WTC11 (cell line): ENCODE results near the gene NFATC2IP. TPM values are rescaled to one million over a fixed set of nuclear protein-coding genes. Genes with fewer than 3 reads are reported as not detected.

ENCODE experiments used
- ATAC-seq: fragments of 200-7000 bp; cut with Tn5 transposase; 2 replicates; pipeline ENCODE4 v1.10.0; 2021; ENCODE audit warnings: mild to moderate bottlenecking, moderate library complexity
- CTCF ChIA-PET: fragments of 300-600 bp; sonication (Branson Sonifier 250); formaldehyde crosslinking; loops from one replicate; lab custom pipeline; 2021; ENCODE audit warnings: antibody characterized with exemption; lab: Charles Lee
- POLR2A ChIA-PET: fragments of 350-600 bp; sonication (Branson Sonifier 250); formaldehyde crosslinking; loops from one replicate; lab custom pipeline; 2021; ENCODE audit warnings: antibody characterized with exemption; lab: Charles Lee
- DNase-seq: peaks from one replicate; pipeline ENCODE4 v3.0.0; 2021; ENCODE audit warnings: low spot score
- H3K27ac Mint-ChIP-seq: 2 replicates; pipeline ENCODE4 v1.8.0; 2021; ENCODE audit warnings: mixed read lengths
- H3K27me3 Mint-ChIP-seq: 2 replicates; pipeline ENCODE4 v1.8.0; 2021; ENCODE audit warnings: low read depth, mild to moderate bottlenecking, moderate library complexity, mixed read lengths
- H3K36me3 Mint-ChIP-seq: 2 replicates; pipeline ENCODE4 v1.8.0; 2021; ENCODE audit warnings: mixed read lengths
- H3K4me1 Mint-ChIP-seq: 2 replicates; pipeline ENCODE4 v1.8.0; 2022; ENCODE audit warnings: mixed read lengths
- H3K4me3 Mint-ChIP-seq: 2 replicates; pipeline ENCODE4 v1.8.0; 2021; ENCODE audit warnings: mild to moderate bottlenecking, moderate library complexity, mixed read lengths
- H3K9me3 Mint-ChIP-seq: 2 replicates; pipeline ENCODE4 v1.8.0; 2021; ENCODE audit warnings: mixed read lengths
- ETV6 ChIP-seq: sonication (generic); formaldehyde crosslinking; IDR thresholded peaks from 2 replicates; pipeline ENCODE4 v1.8.1; 2022; ENCODE audit warnings: mild to moderate bottlenecking, missing genetic modification reagents
- NFE2L1 ChIP-seq: sonication (generic); formaldehyde crosslinking; IDR thresholded peaks from 2 replicates; pipeline ENCODE4 v1.8.1; 2023; ENCODE audit warnings: missing genetic modification reagents
- NR2C2 ChIP-seq: sonication (generic); formaldehyde crosslinking; IDR thresholded peaks from 2 replicates; pipeline ENCODE4 v1.8.0; 2022; ENCODE audit warnings: mild to moderate bottlenecking, missing genetic modification reagents
- RELA ChIP-seq: sonication (generic); formaldehyde crosslinking; IDR thresholded peaks from 2 replicates; pipeline ENCODE4 v1.8.1; 2022; ENCODE audit warnings: missing genetic modification reagents, mild to moderate bottlenecking, borderline replicate concordance
- SP1 ChIP-seq: sonication (generic); formaldehyde crosslinking; conservative IDR thresholded peaks from 2 replicates; pipeline ENCODE4 v1.8.1; 2022; ENCODE audit warnings: missing genetic modification reagents
- TEAD4 ChIP-seq: sonication (generic); formaldehyde crosslinking; IDR thresholded peaks from 2 replicates; pipeline ENCODE4 v1.8.0; 2022; ENCODE audit warnings: mild to moderate bottlenecking, missing genetic modification reagents
- ZNF219 ChIP-seq: sonication (generic); formaldehyde crosslinking; IDR thresholded peaks from 2 replicates; pipeline ENCODE4 v1.8.0; 2023; ENCODE audit warnings: missing genetic modification reagents, mild to moderate bottlenecking, borderline replicate concordance
- total RNA-seq: library from RNA; stranded (reverse); gene quantifications from 3 replicates; pipeline ENCODE4 v1.2.3, GENCODE V29; 2021
- TF ChIP-seq, protein P1 (sequence below): sonication (generic); formaldehyde crosslinking; IDR thresholded peaks from 2 replicates; pipeline ENCODE4 v1.8.0; 2022; ENCODE audit warnings: mild to moderate bottlenecking, missing genetic modification reagents
- TF ChIP-seq, protein P2 (sequence below): sonication (generic); formaldehyde crosslinking; IDR thresholded peaks from 2 replicates; pipeline ENCODE4 v1.8.1; 2022; ENCODE audit warnings: low read depth, missing genetic modification reagents, borderline replicate concordance
- TF ChIP-seq, protein P3 (sequence below): sonication (generic); formaldehyde crosslinking; IDR thresholded peaks from 2 replicates; pipeline ENCODE4 v1.8.1; 2023; ENCODE audit warnings: mild to moderate bottlenecking, missing genetic modification reagents, moderate library complexity
- TF ChIP-seq, protein P4 (sequence below): sonication (generic); formaldehyde crosslinking; IDR thresholded peaks from 2 replicates; pipeline ENCODE4 v1.8.1; 2022; ENCODE audit warnings: mild to moderate bottlenecking, missing genetic modification reagents, moderate library complexity, borderline replicate concordance
- TF ChIP-seq, protein P5 (sequence below): sonication (generic); formaldehyde crosslinking; IDR thresholded peaks from 2 replicates; pipeline ENCODE4 v1.8.0; 2023; ENCODE audit warnings: missing genetic modification reagents, mild to moderate bottlenecking, borderline replicate concordance
- TF ChIP-seq, protein P6 (sequence below): fragments of 250-450 bp; sonication (Bioruptor Pico); IDR thresholded peaks from 2 replicates; pipeline ENCODE4 v1.8.0; 2021; ENCODE audit warnings: mild to moderate bottlenecking
- TF ChIP-seq, protein P7 (sequence below): sonication (generic); formaldehyde crosslinking; IDR thresholded peaks from 2 replicates; pipeline ENCODE4 v1.8.1; 2023; ENCODE audit warnings: mild to moderate bottlenecking, missing genetic modification reagents, borderline replicate concordance

Gene NFATC2IP
- total RNA-seq, 1 experiment from 2014 or later, result 66.6 TPM

DNA sequence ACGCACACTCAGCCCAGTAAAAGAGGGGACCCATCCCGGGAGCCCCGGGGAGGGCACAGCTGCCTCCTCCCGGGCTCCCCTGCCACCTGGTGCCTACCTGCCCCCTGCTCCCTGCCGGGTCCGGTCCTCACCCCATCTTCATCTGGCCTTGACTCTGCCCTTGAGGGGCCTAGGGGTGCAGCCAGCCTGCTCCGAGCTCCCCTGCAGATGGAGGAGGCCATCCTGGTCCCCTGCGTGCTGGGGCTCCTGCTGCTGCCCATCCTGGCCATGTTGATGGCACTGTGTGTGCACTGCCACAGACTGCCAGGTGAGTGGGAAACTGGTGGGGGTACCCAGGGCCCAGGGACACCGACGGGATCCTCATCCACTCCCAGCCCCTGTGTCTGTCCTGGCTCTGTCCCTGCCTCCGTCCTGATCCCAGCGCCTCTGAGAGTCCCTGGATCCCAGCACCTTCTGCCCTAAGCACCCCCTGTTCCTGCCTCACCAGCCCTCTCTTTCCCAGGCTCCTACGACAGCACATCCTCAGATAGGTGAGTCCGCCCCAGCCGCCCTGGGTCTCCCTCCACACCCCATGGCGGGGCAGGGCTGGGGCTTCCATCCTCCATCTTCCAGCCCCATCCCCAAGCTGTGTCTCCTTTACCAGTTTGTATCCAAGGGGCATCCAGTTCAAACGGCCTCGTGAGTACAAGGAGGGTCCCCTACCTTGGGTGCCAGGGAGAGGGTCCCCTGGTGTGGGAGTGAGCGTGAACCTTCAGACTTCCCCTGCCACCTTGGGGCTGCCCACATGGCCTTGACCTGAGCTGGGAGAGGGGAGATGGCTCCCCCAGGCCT, 34.7 kb downstream of the NFATC2IP start (continued):
- TF ChIP-seq, protein P1, sequence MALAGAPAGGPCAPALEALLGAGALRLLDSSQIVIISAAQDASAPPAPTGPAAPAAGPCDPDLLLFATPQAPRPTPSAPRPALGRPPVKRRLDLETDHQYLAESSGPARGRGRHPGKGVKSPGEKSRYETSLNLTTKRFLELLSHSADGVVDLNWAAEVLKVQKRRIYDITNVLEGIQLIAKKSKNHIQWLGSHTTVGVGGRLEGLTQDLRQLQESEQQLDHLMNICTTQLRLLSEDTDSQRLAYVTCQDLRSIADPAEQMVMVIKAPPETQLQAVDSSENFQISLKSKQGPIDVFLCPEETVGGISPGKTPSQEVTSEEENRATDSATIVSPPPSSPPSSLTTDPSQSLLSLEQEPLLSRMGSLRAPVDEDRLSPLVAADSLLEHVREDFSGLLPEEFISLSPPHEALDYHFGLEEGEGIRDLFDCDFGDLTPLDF (CRISPR knock-in tag), result no peak
- TF ChIP-seq ETV6 (CRISPR knock-in tag), result no peak
- no peak for TF ChIP-seq SP1 (CRISPR knock-in tag)
- TF ChIP-seq, protein P2, sequence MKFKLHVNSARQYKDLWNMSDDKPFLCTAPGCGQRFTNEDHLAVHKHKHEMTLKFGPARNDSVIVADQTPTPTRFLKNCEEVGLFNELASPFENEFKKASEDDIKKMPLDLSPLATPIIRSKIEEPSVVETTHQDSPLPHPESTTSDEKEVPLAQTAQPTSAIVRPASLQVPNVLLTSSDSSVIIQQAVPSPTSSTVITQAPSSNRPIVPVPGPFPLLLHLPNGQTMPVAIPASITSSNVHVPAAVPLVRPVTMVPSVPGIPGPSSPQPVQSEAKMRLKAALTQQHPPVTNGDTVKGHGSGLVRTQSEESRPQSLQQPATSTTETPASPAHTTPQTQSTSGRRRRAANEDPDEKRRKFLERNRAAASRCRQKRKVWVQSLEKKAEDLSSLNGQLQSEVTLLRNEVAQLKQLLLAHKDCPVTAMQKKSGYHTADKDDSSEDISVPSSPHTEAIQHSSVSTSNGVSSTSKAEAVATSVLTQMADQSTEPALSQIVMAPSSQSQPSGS (CRISPR knock-in tag), result no peak

DNA sequence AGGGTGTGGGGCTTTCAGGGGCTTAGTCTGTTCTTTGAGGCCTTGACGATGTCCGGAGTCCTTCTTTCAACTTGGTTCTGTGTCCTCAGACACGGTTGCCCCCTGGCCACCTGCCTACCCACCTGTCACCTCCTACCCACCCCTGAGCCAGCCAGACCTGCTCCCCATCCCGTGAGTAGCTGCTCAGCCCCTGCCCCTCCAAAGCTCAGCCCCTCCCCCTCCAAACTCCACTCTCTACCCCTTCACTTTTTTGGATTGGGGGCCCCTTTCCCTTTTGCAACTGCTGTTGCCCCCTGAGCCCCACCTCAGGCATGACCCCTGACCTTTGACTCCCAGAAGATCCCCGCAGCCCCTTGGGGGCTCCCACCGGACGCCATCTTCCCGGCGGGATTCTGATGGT, 35.3 kb downstream of the NFATC2IP start:
- no peak overlapping the region for H3K4me3 Mint-ChIP-seq
- peaks cover 22% of the 10 kb centered on the region for H3K36me3 Mint-ChIP-seq
- peaks cover 11% of the 10 kb centered on the region for H3K9me3 Mint-ChIP-seq
- ChIA-PET CTCF (no interaction called here), POLR2A (no interaction called here)
- H3K4me1 Mint-ChIP-seq, result no peaks in the 10 kb centered on the region
- TF ChIP-seq RELA (CRISPR knock-in tag) (no peak), TEAD4 (CRISPR knock-in tag) (no peak), NFE2L1 (CRISPR knock-in tag) (no peak), NR2C2 (CRISPR knock-in tag) (no peak), ZNF219 (CRISPR knock-in tag) (no peak)
- TF ChIP-seq, protein P3, sequence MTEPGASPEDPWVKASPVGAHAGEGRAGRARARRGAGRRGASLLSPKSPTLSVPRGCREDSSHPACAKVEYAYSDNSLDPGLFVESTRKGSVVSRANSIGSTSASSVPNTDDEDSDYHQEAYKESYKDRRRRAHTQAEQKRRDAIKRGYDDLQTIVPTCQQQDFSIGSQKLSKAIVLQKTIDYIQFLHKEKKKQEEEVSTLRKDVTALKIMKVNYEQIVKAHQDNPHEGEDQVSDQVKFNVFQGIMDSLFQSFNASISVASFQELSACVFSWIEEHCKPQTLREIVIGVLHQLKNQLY, result no peak
- TF ChIP-seq, protein P4, sequence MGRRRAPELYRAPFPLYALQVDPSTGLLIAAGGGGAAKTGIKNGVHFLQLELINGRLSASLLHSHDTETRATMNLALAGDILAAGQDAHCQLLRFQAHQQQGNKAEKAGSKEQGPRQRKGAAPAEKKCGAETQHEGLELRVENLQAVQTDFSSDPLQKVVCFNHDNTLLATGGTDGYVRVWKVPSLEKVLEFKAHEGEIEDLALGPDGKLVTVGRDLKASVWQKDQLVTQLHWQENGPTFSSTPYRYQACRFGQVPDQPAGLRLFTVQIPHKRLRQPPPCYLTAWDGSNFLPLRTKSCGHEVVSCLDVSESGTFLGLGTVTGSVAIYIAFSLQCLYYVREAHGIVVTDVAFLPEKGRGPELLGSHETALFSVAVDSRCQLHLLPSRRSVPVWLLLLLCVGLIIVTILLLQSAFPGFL (CRISPR knock-in tag), result no peak
- TF ChIP-seq, protein P5, sequence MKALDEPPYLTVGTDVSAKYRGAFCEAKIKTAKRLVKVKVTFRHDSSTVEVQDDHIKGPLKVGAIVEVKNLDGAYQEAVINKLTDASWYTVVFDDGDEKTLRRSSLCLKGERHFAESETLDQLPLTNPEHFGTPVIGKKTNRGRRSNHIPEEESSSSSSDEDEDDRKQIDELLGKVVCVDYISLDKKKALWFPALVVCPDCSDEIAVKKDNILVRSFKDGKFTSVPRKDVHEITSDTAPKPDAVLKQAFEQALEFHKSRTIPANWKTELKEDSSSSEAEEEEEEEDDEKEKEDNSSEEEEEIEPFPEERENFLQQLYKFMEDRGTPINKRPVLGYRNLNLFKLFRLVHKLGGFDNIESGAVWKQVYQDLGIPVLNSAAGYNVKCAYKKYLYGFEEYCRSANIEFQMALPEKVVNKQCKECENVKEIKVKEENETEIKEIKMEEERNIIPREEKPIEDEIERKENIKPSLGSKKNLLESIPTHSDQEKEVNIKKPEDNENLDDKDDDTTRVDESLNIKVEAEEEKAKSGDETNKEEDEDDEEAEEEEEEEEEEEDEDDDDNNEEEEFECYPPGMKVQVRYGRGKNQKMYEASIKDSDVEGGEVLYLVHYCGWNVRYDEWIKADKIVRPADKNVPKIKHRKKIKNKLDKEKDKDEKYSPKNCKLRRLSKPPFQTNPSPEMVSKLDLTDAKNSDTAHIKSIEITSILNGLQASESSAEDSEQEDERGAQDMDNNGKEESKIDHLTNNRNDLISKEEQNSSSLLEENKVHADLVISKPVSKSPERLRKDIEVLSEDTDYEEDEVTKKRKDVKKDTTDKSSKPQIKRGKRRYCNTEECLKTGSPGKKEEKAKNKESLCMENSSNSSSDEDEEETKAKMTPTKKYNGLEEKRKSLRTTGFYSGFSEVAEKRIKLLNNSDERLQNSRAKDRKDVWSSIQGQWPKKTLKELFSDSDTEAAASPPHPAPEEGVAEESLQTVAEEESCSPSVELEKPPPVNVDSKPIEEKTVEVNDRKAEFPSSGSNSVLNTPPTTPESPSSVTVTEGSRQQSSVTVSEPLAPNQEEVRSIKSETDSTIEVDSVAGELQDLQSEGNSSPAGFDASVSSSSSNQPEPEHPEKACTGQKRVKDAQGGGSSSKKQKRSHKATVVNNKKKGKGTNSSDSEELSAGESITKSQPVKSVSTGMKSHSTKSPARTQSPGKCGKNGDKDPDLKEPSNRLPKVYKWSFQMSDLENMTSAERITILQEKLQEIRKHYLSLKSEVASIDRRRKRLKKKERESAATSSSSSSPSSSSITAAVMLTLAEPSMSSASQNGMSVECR (CRISPR knock-in tag), result no peak
- TF ChIP-seq, protein P6, sequence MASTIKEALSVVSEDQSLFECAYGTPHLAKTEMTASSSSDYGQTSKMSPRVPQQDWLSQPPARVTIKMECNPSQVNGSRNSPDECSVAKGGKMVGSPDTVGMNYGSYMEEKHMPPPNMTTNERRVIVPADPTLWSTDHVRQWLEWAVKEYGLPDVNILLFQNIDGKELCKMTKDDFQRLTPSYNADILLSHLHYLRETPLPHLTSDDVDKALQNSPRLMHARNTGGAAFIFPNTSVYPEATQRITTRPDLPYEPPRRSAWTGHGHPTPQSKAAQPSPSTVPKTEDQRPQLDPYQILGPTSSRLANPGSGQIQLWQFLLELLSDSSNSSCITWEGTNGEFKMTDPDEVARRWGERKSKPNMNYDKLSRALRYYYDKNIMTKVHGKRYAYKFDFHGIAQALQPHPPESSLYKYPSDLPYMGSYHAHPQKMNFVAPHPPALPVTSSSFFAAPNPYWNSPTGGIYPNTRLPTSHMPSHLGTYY, result no peak
- TF ChIP-seq, protein P7, sequence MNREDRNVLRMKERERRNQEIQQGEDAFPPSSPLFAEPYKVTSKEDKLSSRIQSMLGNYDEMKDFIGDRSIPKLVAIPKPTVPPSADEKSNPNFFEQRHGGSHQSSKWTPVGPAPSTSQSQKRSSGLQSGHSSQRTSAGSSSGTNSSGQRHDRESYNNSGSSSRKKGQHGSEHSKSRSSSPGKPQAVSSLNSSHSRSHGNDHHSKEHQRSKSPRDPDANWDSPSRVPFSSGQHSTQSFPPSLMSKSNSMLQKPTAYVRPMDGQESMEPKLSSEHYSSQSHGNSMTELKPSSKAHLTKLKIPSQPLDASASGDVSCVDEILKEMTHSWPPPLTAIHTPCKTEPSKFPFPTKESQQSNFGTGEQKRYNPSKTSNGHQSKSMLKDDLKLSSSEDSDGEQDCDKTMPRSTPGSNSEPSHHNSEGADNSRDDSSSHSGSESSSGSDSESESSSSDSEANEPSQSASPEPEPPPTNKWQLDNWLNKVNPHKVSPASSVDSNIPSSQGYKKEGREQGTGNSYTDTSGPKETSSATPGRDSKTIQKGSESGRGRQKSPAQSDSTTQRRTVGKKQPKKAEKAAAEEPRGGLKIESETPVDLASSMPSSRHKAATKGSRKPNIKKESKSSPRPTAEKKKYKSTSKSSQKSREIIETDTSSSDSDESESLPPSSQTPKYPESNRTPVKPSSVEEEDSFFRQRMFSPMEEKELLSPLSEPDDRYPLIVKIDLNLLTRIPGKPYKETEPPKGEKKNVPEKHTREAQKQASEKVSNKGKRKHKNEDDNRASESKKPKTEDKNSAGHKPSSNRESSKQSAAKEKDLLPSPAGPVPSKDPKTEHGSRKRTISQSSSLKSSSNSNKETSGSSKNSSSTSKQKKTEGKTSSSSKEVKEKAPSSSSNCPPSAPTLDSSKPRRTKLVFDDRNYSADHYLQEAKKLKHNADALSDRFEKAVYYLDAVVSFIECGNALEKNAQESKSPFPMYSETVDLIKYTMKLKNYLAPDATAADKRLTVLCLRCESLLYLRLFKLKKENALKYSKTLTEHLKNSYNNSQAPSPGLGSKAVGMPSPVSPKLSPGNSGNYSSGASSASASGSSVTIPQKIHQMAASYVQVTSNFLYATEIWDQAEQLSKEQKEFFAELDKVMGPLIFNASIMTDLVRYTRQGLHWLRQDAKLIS (CRISPR knock-in tag), result no peak
- no peak for DNase-seq
- H3K27ac Mint-ChIP-seq, result no peak overlapping the region
- H3K27me3 Mint-ChIP-seq, result no peaks in the 10 kb centered on the region
- no peak for ATAC-seq
